H1 (cell line): ENCODE measurements around the gene TENT4B. TPM values are rescaled to one million over a fixed set of nuclear protein-coding genes. Genes with fewer than 3 reads are reported as not detected.

Experiments used
- CTCF ChIA-PET: fragments of 300-600 bp; sonication (Branson Sonifier 250); formaldehyde crosslinking; loops from one replicate; lab custom pipeline; 2021; ENCODE audit not compliant: partially characterized antibody; lab: Charles Lee
- POLR2A ChIA-PET: fragments of 300-600 bp; sonication (Branson Sonifier 250); formaldehyde crosslinking; loops from one replicate; lab custom pipeline; 2021; ENCODE audit warnings: inconsistent platforms; ENCODE audit not compliant: partially characterized antibody; lab: Charles Lee
- DNase-seq, 2 experiments: peaks; one replicate each; pipeline versions ENCODE4 v3.0.0 to v3.0.0-alpha.2; 2010 to 2022; ENCODE audit warnings: low spot score in 2 of 2, low read depth in 1 of 2, mixed read lengths in 1 of 2
- FAIRE-seq: peaks from 2 replicates; lab custom pipeline; 2011; peaks lifted over from hg19 to GRCh38; lab: Jason Lieb, UNC
- H2AFZ ChIP-seq: 2 replicates; pipeline ENCODE4 v1.8.1; 2012; ENCODE audit warnings: low read length, inconsistent platforms
- H2AK5ac ChIP-seq: 2 replicates; pipeline ENCODE4 v1.6.1; 2013; ENCODE audit warnings: low read depth, low read length
- H2BK120ac ChIP-seq: replicated peaks from 2 replicates; pipeline ENCODE3; 2013; ENCODE audit warnings: low read depth, low read length, inconsistent platforms
- H2BK12ac ChIP-seq: 2 replicates; pipeline ENCODE4 v1.6.1; 2013; ENCODE audit warnings: low read depth, low read length
- H2BK15ac ChIP-seq: 2 replicates; pipeline ENCODE4 v1.6.1; 2013; ENCODE audit warnings: low read length
- H2BK20ac ChIP-seq: 2 replicates; pipeline ENCODE4 v1.6.1; 2013; ENCODE audit warnings: low read length
- H2BK5ac ChIP-seq: 2 replicates; pipeline ENCODE4 v1.6.1; 2013; ENCODE audit warnings: low read depth, low read length
- H3K14ac ChIP-seq: 2 replicates; pipeline ENCODE4 v1.6.1; 2013; ENCODE audit warnings: inconsistent platforms; ENCODE audit not compliant: insufficient read length
- H3K18ac ChIP-seq: 2 replicates; pipeline ENCODE4 v1.6.1; 2013; ENCODE audit warnings: low read length; ENCODE audit errors: extremely low read depth
- H3K23ac ChIP-seq: 2 replicates; pipeline ENCODE4 v1.6.1; 2013; ENCODE audit warnings: inconsistent platforms; ENCODE audit not compliant: insufficient read length
- H3K23me2 ChIP-seq: 2 replicates; pipeline ENCODE4 v1.6.1; 2013; ENCODE audit warnings: low read depth, low read length
- H3K27ac ChIP-seq: 2 replicates; pipeline ENCODE4 v1.6.1; 2011; ENCODE audit warnings: low read depth, low read length, inconsistent platforms
- H3K27me3 ChIP-seq, 4 experiments: replicated peaks in 1 of 4; 1 replicate in 1 of 4; 2 replicates in 3 of 4; pipeline versions ENCODE4 v1.6.1 to v1.8.1; 2011 to 2013; ENCODE audit warnings: low read length in 3 of 4, mild to moderate bottlenecking in 3 of 4, inconsistent platforms in 2 of 4, mixed read lengths in 2 of 4, moderate library complexity in 1 of 4; ENCODE audit not compliant: control insufficient read depth in 3 of 4, insufficient read depth in 3 of 4; ENCODE audit errors: extremely low read depth in 1 of 4
- H3K36me3 ChIP-seq, 4 experiments: 2 replicates each; pipeline versions ENCODE4 v1.6.1 to v1.8.1; 2011 to 2013; ENCODE audit warnings: mild to moderate bottlenecking in 4 of 4, low read length in 3 of 4, moderate library complexity in 2 of 4, control low read depth in 1 of 4, inconsistent platforms in 1 of 4; ENCODE audit not compliant: insufficient read depth in 4 of 4, control insufficient read depth in 2 of 4
- H3K4ac ChIP-seq: replicated peaks from 2 replicates; pipeline ENCODE3; 2013; ENCODE audit warnings: low read length, low read depth, mixed read lengths, inconsistent platforms; ENCODE audit not compliant: insufficient read length
- H3K4me1 ChIP-seq, 4 experiments: replicated peaks in 1 of 4; 1 replicate in 1 of 4; 2 replicates in 3 of 4; pipeline versions ENCODE4 v1.6.1 to v1.8.1; 2011 to 2013; ENCODE audit warnings: low read length in 3 of 4, inconsistent platforms in 2 of 4, mixed read lengths in 1 of 4; ENCODE audit not compliant: insufficient read depth in 4 of 4, control insufficient read depth in 3 of 4
- H3K4me2 ChIP-seq, 2 experiments: 2 replicates each; pipeline versions ENCODE4 v1.6.1 to v1.8.1; 2011 to 2013; ENCODE audit warnings: low read depth in 2 of 2, low read length in 2 of 2, control low read depth in 1 of 2, inconsistent platforms in 1 of 2, mild to moderate bottlenecking in 1 of 2; ENCODE audit not compliant: insufficient read depth in 1 of 2
- H3K4me3 ChIP-seq, 4 experiments: fragments of 200-600, 300-600 bp in 1 of 4; sonication (generic), shearing (Covaris generic), sonication (Bioruptor Twin) in 1 of 4; 2 replicates each; pipeline versions ENCODE4 v1.5.1 to v1.8.1; 2011 to 2016; ENCODE audit warnings: low read length in 4 of 4, low read depth in 3 of 4, control low read depth in 2 of 4, inconsistent platforms in 2 of 4, mild to moderate bottlenecking in 2 of 4, mixed read lengths in 1 of 4, moderate library complexity in 1 of 4; ENCODE audit not compliant: insufficient read depth in 2 of 4; ENCODE audit errors: extremely low read depth in 1 of 4
- H3K56ac ChIP-seq: replicated peaks from 2 replicates; pipeline ENCODE3; 2013; ENCODE audit warnings: low read depth, mild to moderate bottlenecking, mixed read lengths, low read length, inconsistent platforms; ENCODE audit not compliant: insufficient read length
- H3K79me1 ChIP-seq: 2 replicates; pipeline ENCODE4 v1.6.1; 2013; ENCODE audit warnings: low read depth, low read length, control low read depth
- H3K79me2 ChIP-seq, 2 experiments: 2 replicates each; pipeline versions ENCODE4 v1.6.1 to v1.8.1; 2012 to 2013; ENCODE audit warnings: low read length in 2 of 2, mild to moderate bottlenecking in 2 of 2, inconsistent platforms in 1 of 2; ENCODE audit not compliant: insufficient read depth in 2 of 2, control insufficient read depth in 1 of 2
- H3K9ac ChIP-seq, 4 experiments: replicated peaks in 1 of 4; 1 replicate in 1 of 4; 2 replicates in 3 of 4; pipeline versions ENCODE4 v1.6.1 to v1.8.1; 2011 to 2013; ENCODE audit warnings: low read depth in 3 of 4, low read length in 3 of 4, control low read depth in 2 of 4, mild to moderate bottlenecking in 2 of 4, moderate library complexity in 2 of 4, inconsistent platforms in 1 of 4; ENCODE audit errors: extremely low read depth in 1 of 4
- H3K9me3 ChIP-seq, 2 experiments: 2 replicates each; pipeline versions ENCODE4 v1.6.1 to v1.8.1; 2012 to 2013; ENCODE audit warnings: mild to moderate bottlenecking in 2 of 2, moderate library complexity in 2 of 2, control low read depth in 1 of 2, inconsistent platforms in 1 of 2, low read depth in 1 of 2, low read length in 1 of 2, mixed read lengths in 1 of 2; ENCODE audit not compliant: insufficient read depth in 2 of 2
- H4K20me1 ChIP-seq, 2 experiments: replicated peaks in 1 of 2; 2 replicates each; pipeline versions ENCODE3 to v1.8.1; 2011 to 2013; ENCODE audit warnings: inconsistent platforms in 2 of 2, low read length in 2 of 2, mild to moderate bottlenecking in 1 of 2; ENCODE audit not compliant: insufficient read depth in 2 of 2, control insufficient read depth in 1 of 2
- H4K5ac ChIP-seq: 2 replicates; pipeline ENCODE4 v1.6.1; 2013; ENCODE audit warnings: low read length, low read depth, mixed read lengths, inconsistent platforms; ENCODE audit not compliant: insufficient read length
- H4K8ac ChIP-seq: 2 replicates; pipeline ENCODE4 v1.8.0; 2013; ENCODE audit warnings: mild to moderate bottlenecking, moderate library complexity, low read length, inconsistent platforms; ENCODE audit not compliant: insufficient read depth; ENCODE audit errors: extremely low read depth
- H4K91ac ChIP-seq: replicated peaks from 2 replicates; pipeline ENCODE3; 2013; ENCODE audit warnings: low read length, mixed read lengths, inconsistent platforms; ENCODE audit not compliant: insufficient read length
- BACH1 ChIP-seq: IDR thresholded peaks from 2 replicates; pipeline ENCODE4 v1.6.1; 2012; ENCODE audit warnings: low read length, improper control_type of control experiment
- CEBPB ChIP-seq: IDR thresholded peaks from 2 replicates; pipeline ENCODE4 v1.6.1; 2012; ENCODE audit warnings: low read depth, low read length
- CTBP2 ChIP-seq: IDR thresholded peaks from 2 replicates; pipeline ENCODE4 v1.7.0; 2011; ENCODE audit warnings: borderline replicate concordance, mild to moderate bottlenecking, moderate library complexity, mixed read lengths, low read length; ENCODE audit not compliant: insufficient read depth, insufficient read length
- GABPA ChIP-seq: IDR thresholded peaks from 2 replicates; pipeline ENCODE4 v1.6.1; 2011; ENCODE audit warnings: mild to moderate bottlenecking, low read length, moderate library complexity, borderline replicate concordance; ENCODE audit not compliant: insufficient read depth
- KDM4A ChIP-seq: IDR thresholded peaks from one replicate; pipeline ENCODE4 v1.7.1; 2012; ENCODE audit warnings: low read depth, mild to moderate bottlenecking, moderate library complexity, low read length, inconsistent platforms; ENCODE audit not compliant: severe bottlenecking
- NRF1 ChIP-seq: IDR thresholded peaks from 2 replicates; pipeline ENCODE4 v1.6.1; 2011; ENCODE audit warnings: mild to moderate bottlenecking, low read depth, low read length, improper control_type of control experiment
- PHF8 ChIP-seq: fragments of 200-600 bp; sonication (generic); conservative IDR thresholded peaks from 2 replicates; pipeline ENCODE4 v1.7.1; 2012; ENCODE audit warnings: low read depth, mild to moderate bottlenecking, inconsistent platforms, low read length, moderate library complexity
- POLR2A ChIP-seq, 2 experiments: IDR thresholded peaks; 1 replicate in 1 of 2; 2 replicates in 1 of 2; pipeline ENCODE4 v1.6.1; 2011; ENCODE audit warnings: low read depth in 2 of 2, low read length in 2 of 2, mild to moderate bottlenecking in 2 of 2; ENCODE audit errors: control extremely low read depth in 1 of 2
- POLR2AphosphoS5 ChIP-seq: IDR thresholded peaks from 2 replicates; pipeline ENCODE4 v1.6.1; 2011; ENCODE audit warnings: low read depth, low read length
- RBBP5 ChIP-seq: IDR thresholded peaks from 2 replicates; pipeline ENCODE4 v1.7.1; 2012; ENCODE audit warnings: low read depth, mild to moderate bottlenecking, inconsistent platforms, low read length, moderate library complexity, borderline replicate concordance
- SP1 ChIP-seq: IDR thresholded peaks from 2 replicates; pipeline ENCODE4 v1.6.1; 2011; ENCODE audit warnings: low read depth, low read length
- TBP ChIP-seq: IDR thresholded peaks from 2 replicates; pipeline ENCODE4 v1.6.1; 2011; ENCODE audit warnings: low read depth, low read length, improper control_type of control experiment
- WGBS, 2 experiments: shearing (Covaris generic) in 1 of 2; methylation state at CpG; one replicate each; pipeline versions ENCODE4 v1.1.6 to v1.1.7; 2013 to 2015; ENCODE audit warnings: low lambda C conversion rate in 2 of 2, mixed read lengths in 2 of 2, inconsistent platforms in 1 of 2, low coverage in 1 of 2, missing lambda C conversion rate in 1 of 2; ENCODE audit not compliant: insufficient replicate concordance in 2 of 2, insufficient coverage in 1 of 2, insufficient read length in 1 of 2; ENCODE audit errors: extremely low coverage in 1 of 2, missing lambda C conversion rate in 1 of 2; 5-methylcytosine and 5-hydroxymethylcytosine counted together
- polyA plus RNA-seq, 7 experiments: library from polyadenylated mRNA; depleted of rRNA in 3 of 7; stranded (reverse) in 5 of 7; unstranded in 2 of 7; fragments of >200 nt in 5 of 7; fragments of 200-250 nt in 2 of 7; gene quantifications; 1 replicate in 5 of 7; 2 replicates in 1 of 7; 4 replicates in 1 of 7; pipeline versions ENCODE4 v1.2.1 to v1.2.3, GENCODE V29; 2011 to 2013; ENCODE audit warnings: missing spikeins in 2 of 7, mixed read lengths in 2 of 7
- total RNA-seq: library from RNA; stranded (reverse); fragmentation: NEBNext Ultra II Directional; extraction: Animal tissue kit (Norgen Biotek cat#: 25700); gene quantifications from 2 replicates; pipeline ENCODE4 v1.2.1, GENCODE V29; 2021
- TF ChIP-seq, protein P1 (sequence below): IDR thresholded peaks from 2 replicates; pipeline ENCODE4 v1.6.1; 2012; ENCODE audit warnings: inconsistent platforms

Gene TENT4B
- total and polyA plus RNA-seq, 2 of the 8 experiments (the other 6 are each of a cell fraction or from before 2014, with no cell fraction given), result 4.2 to 15.7 TPM

DNA sequence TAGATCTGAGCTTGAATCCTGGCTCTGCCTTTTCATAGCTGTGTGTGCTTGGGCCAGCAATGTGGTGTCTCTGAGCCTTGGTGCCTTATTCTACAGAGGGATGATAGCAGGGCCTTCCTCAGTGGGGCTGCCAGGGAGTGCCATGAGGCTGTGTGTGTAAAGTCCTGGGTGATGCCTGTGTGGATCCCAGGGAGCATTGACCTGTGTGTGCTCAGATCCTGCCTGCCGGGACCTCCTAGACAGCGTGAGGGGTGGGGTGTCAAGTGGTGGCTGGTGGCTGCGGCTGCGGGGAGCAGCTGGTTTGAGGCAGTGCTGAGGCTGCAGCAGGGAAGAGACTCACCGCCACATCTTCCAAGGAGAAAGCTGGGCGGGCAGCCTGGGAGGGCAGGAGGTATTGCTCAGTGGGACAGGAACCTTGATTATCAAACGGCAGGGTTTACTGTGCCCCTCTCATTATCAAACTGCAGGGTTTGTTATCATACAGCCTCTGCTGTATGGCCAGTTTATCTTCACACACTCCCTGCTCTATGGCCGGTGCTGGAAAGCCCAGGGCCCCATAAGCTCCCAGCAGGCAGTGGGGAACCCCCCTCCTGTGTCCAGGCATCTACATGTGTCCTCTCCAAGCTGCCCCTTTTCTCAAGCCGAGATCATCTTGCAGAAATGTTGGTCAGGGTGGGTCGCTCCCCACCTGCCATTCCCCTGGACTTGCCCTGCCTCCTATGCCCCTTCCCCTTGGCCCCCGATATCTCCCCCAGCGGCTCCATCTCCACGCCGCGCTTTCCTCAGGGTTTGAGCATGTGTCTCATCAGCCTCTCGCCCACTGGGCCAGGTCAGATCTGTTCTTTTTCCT lies 110.2 kb downstream of the TENT4B start:
- Histone ChIP-seq H2BK12ac (no peak overlapping the region), H3K4ac (no peak overlapping the region), H4K20me1 (no peaks in the 10 kb centered on the region), H4K5ac (no peak overlapping the region), H4K8ac (peak overlapping the region; percentile 53; the same call in 1 of the 2 replicates), H3K4me2 (no peak overlapping the region), H4K91ac (no peak overlapping the region), H3K9ac (no peak overlapping the region), H2BK120ac (no peak overlapping the region), H3K4me1 (peaks cover 0 to 15% (median 10%) of the 10 kb centered on the region in 4 experiments; a peak in 6 of 7 replicates), H2BK20ac (no peak overlapping the region), H3K79me2 (no peaks in the 10 kb centered on the region), H2BK5ac (no peak overlapping the region), H3K56ac (no peak overlapping the region), H2AFZ (no peak overlapping the region), H3K18ac (no peak overlapping the region), H2AK5ac (no peak overlapping the region), H3K4me3 (no peak overlapping the region), H3K27ac (no peak overlapping the region), H3K23ac (no peak overlapping the region), H3K27me3 (no peaks in the 10 kb centered on the region), H3K79me1 (no peaks in the 10 kb centered on the region; the same call in 1 of the 2 replicates), H2BK15ac (no peak overlapping the region), H3K14ac (no peak overlapping the region), H3K23me2 (no peaks in the 10 kb centered on the region), H3K36me3 (no peaks in the 10 kb centered on the region), H3K9me3 (no peaks in the 10 kb centered on the region)
- DNase-seq, result peak in 1 of 2 experiments; percentile 41
- ChIA-PET CTCF (interaction anchor here (0.6 to 1.6 kb wide), 4 partner anchors 11 to 625 kb away, joined by 3 to 7 read pairs (median 3); no protein-coding TSS in a partner anchor), POLR2A (interaction anchor here (1.5 kb wide), 1 partner anchor 46 kb away, joined by 5 read pairs; no protein-coding TSS in a partner anchor)
- no peak for FAIRE-seq
- whole genome bisulfite sequencing, 2 experiments, result 85% methylated on average over 12 of the region's 16 CpGs; no CpG with 5 or more reads in 1 of the 2 experiments
- TF ChIP-seq RBBP5 (no peak), POLR2A (IDR thresholded peaks at IDR 0.05; ENCODE audit: control extremely low read depth in 1 of 2, low read depth in 2 of 2, low read length in 2 of 2) (no peak), POLR2AphosphoS5 (no peak), GABPA (no peak), CEBPB (no peak), KDM4A (no peak), PHF8 (no peak), TBP (no peak), CTBP2 (no peak), BACH1 (no peak), NRF1 (no peak), SP1 (no peak)
- TF ChIP-seq, protein P1, sequence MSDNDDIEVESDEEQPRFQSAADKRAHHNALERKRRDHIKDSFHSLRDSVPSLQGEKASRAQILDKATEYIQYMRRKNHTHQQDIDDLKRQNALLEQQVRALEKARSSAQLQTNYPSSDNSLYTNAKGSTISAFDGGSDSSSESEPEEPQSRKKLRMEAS, result no peak
